OCI-LY7 (cell line): ENCODE measurements around the gene DNAAF8. TPM values are rescaled to one million over a fixed set of nuclear protein-coding genes. Genes with fewer than 3 reads are reported as not detected.
"Not testable (repeated sequence)": the region's sequence is repeated elsewhere in the genome, so short reads cannot be mapped to it uniquely, and the experiment has no call there.

Experiments
- BruUV-seq: library from RNA; stranded (reverse); fragments of 400-500 nt; replicated peaks from 2 replicates; lab custom pipeline; 2021; lab: Mats Ljungman, UMichigan
- CTCF ChIA-PET: fragments of 300-600 bp; sonication (Branson Sonifier 250); formaldehyde crosslinking; loops from one replicate; lab custom pipeline; 2022; ENCODE audit warnings: antibody characterized with exemption; ENCODE audit not compliant: unreplicated experiment; lab: Charles Lee
- POLR2A ChIA-PET: fragments of 300-600 bp; sonication (Branson Sonifier 250); formaldehyde crosslinking; loops from one replicate; lab custom pipeline; 2022; ENCODE audit warnings: antibody characterized with exemption; lab: Charles Lee
- DNase-seq: peaks from one replicate; pipeline ENCODE4 v3.0.0-alpha.2; 2015; ENCODE audit warnings: low spot score
- H2AFZ ChIP-seq: fragments of 200-600 bp; sonication (generic), shearing (Covaris generic); 2 replicates; pipeline ENCODE4 v1.6.1; 2014; ENCODE audit warnings: mild to moderate bottlenecking, antibody characterized with exemption, low read length, moderate library complexity
- H3K27ac ChIP-seq: fragments of 200-600 bp; sonication (generic); 2 replicates; pipeline ENCODE4 v1.5.1; 2014; ENCODE audit warnings: mixed run types, low read depth, mild to moderate bottlenecking, moderate library complexity, low read length, inconsistent platforms; ENCODE audit not compliant: poor library complexity, severe bottlenecking
- H3K36me3 ChIP-seq: fragments of 200-600 bp; sonication (generic); 2 replicates; pipeline ENCODE4 v1.6.1; 2014; ENCODE audit warnings: mild to moderate bottlenecking, antibody characterized with exemption, low read length, moderate library complexity, mixed read lengths; ENCODE audit not compliant: insufficient read depth
- H3K4me1 ChIP-seq: fragments of 200-600 bp; sonication (generic); 2 replicates; pipeline ENCODE4 v1.5.1; 2014; ENCODE audit warnings: mild to moderate bottlenecking, low read length; ENCODE audit not compliant: insufficient read depth, poor library complexity, severe bottlenecking
- H3K4me2 ChIP-seq: fragments of 200-600 bp; sonication (generic); 2 replicates; pipeline ENCODE4 v1.6.1; 2014; ENCODE audit warnings: mild to moderate bottlenecking, low read length
- H3K4me3 ChIP-seq: fragments of 200-600 bp; sonication (generic); 2 replicates; pipeline ENCODE4 v1.5.1; 2014; ENCODE audit warnings: mild to moderate bottlenecking, low read depth, low read length; ENCODE audit not compliant: poor library complexity, severe bottlenecking
- H3K79me2 ChIP-seq: fragments of 200-600 bp; sonication (generic); 2 replicates; pipeline ENCODE4 v1.6.1; 2016; ENCODE audit warnings: low read depth, mild to moderate bottlenecking, low read length, moderate library complexity, mixed read lengths; ENCODE audit not compliant: insufficient read depth
- H3K9me2 ChIP-seq: fragments of 200-600 bp; sonication (generic); 2 replicates; pipeline ENCODE4 v1.6.1; 2016; ENCODE audit warnings: mild to moderate bottlenecking, low read length, mixed read lengths; ENCODE audit not compliant: insufficient read depth
- H3K9me3 ChIP-seq: fragments of 200-600 bp; sonication (generic); 2 replicates; pipeline ENCODE4 v1.6.1; 2014; ENCODE audit warnings: mild to moderate bottlenecking, mixed run types, low read length, mixed read lengths
- H4K20me1 ChIP-seq: fragments of 200-600 bp; sonication (generic); 2 replicates; pipeline ENCODE4 v1.6.1; 2014; ENCODE audit warnings: mild to moderate bottlenecking, antibody characterized with exemption, low read length, moderate library complexity, mixed read lengths; ENCODE audit not compliant: insufficient read depth
- EZH2phosphoT487 ChIP-seq: fragments of 200-600 bp; sonication (generic); IDR thresholded peaks from 2 replicates; pipeline ENCODE4 v1.6.1; 2018; ENCODE audit warnings: low read depth, borderline replicate concordance, mild to moderate bottlenecking, mixed run types, antibody characterized with exemption, low read length, moderate library complexity, mixed read lengths
- intact Hi-C: fragments of 100-400 bp; cut with micrococcal nuclease; formaldehyde crosslinking; loops from one replicate; pipeline ENCODE4 v1.10.0; 2022; ENCODE audit not compliant: unreplicated experiment
- total RNA-seq, 2 experiments: library from RNA; depleted of rRNA in 1 of 2; stranded (reverse); fragments of >200 nt in 1 of 2; shearing (Covaris generic) in 1 of 2; gene quantifications; 2 replicates each; pipeline ENCODE4 v1.2.3, GENCODE V29; 2014 to 2022
- TF ChIP-seq, protein P1 (sequence below): fragments of 200-600 bp; sonication (generic); conservative IDR thresholded peaks from 2 replicates; pipeline ENCODE4 v1.5.1; 2014; ENCODE audit warnings: mild to moderate bottlenecking, antibody characterized with exemption, low read length, moderate library complexity, mixed read lengths

Gene DNAAF8
- total RNA-seq, 2 experiments from 2014 or later = 0.38 to 1.1 TPM

DNA sequence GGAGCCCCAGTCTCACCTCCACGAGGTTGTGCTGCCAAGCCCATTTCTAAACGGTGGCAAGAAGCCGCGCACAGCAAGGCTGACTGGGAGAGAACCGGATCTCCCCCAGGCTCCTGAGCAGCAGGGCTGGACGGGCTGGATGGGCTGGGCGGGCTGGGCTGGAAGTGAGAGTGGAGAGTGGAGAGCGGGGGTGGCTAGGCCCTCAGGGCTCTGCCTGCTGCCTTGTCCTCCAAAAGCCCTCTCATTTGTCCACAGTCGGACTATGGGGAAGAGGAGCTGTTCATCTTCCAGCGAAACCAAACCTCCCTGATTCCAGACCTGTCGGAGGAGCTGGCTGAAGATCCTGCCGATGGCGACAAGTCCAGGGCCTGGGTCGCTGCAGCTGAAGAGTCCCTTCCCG, 3.2 kb downstream of the DNAAF8 start:
- Histone ChIP-seq H3K4me3 (no peak overlapping the region), H3K36me3 (no peaks in the 10 kb centered on the region), H3K4me1 (peaks cover 15% of the 10 kb centered on the region), H4K20me1 (no peaks in the 10 kb centered on the region), H3K9me3 (no peaks in the 10 kb centered on the region), H3K4me2 (no peak overlapping the region), H3K27ac (no peak overlapping the region), H3K79me2 (peaks cover 13% of the 10 kb centered on the region; the same call in 1 of the 2 replicates), H2AFZ (no peak overlapping the region), H3K9me2 (no peaks in the 10 kb centered on the region)
- BruUV-seq = no TSS peak
- no peak for DNase-seq
- no peak for TF ChIP-seq EZH2phosphoT487
- TF ChIP-seq, protein P1, sequence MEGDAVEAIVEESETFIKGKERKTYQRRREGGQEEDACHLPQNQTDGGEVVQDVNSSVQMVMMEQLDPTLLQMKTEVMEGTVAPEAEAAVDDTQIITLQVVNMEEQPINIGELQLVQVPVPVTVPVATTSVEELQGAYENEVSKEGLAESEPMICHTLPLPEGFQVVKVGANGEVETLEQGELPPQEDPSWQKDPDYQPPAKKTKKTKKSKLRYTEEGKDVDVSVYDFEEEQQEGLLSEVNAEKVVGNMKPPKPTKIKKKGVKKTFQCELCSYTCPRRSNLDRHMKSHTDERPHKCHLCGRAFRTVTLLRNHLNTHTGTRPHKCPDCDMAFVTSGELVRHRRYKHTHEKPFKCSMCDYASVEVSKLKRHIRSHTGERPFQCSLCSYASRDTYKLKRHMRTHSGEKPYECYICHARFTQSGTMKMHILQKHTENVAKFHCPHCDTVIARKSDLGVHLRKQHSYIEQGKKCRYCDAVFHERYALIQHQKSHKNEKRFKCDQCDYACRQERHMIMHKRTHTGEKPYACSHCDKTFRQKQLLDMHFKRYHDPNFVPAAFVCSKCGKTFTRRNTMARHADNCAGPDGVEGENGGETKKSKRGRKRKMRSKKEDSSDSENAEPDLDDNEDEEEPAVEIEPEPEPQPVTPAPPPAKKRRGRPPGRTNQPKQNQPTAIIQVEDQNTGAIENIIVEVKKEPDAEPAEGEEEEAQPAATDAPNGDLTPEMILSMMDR = no peak
- CTCF ChIA-PET = no interaction called here
- POLR2A ChIA-PET = interaction anchor here (0.5 to 0.9 kb wide), 2 partner anchors 35 to 777 kb away, joined by 3 to 6 read pairs; no protein-coding TSS in a partner anchor
- intact Hi-C loops = no loop called here

- H3K9me3 ChIP-seq, H3K36me3 ChIP-seq, H4K20me1 ChIP-seq, H3K4me2 ChIP-seq, H3K79me2 ChIP-seq, intact Hi-C loops, BruUV-seq, CTCF ChIA-PET, DNase-seq, H2AFZ ChIP-seq, H3K4me1 ChIP-seq, H3K27ac ChIP-seq, H3K4me3 ChIP-seq, H3K9me2 ChIP-seq: not testable (repeated sequence)
- POLR2A ChIA-PET = interaction anchor here (0.9 kb wide), 1 partner anchor 34 kb away, joined by 6 read pairs; no protein-coding TSS in a partner anchor
These were observed 4.0 kb downstream of the DNAAF8 start for GRCh38 chr16:4738370-4738769.

DNA sequence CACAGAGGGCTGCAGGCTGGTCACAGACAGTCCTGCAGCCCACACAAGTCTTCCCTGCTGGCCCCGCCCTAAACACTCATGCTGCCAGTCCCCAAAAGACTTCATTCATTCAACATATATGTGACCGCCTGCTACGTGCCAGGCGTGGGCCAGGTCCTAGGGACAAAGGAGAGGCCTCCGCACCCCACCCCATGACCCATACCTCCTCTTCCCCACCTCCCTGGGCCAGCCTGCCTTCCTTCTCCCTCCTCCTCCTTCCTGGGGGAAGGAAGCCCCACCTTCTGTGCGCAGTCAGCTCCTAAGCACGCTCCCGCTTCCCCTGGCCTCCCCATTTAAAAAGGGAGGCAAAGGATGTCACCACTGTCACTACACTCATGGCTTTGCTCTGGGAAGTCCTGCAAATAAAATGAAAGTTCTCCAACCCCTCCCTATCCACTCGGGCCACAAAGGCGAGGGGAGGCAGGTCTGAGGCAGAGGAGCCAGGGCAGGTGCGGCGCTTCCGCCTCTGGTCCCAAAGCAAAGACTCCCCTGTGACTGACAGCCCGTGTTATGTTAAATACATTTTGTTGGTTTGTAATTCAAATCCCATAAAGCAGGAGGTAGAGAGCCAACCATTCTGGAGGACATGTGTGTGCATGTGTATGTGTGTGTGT, 9.0 kb downstream of the DNAAF8 start:
- Histone ChIP-seq H4K20me1 (no peaks in the 10 kb centered on the region), H3K79me2 (no peaks in the 10 kb centered on the region), H3K27ac (no peak overlapping the region), H3K9me2 (no peaks in the 10 kb centered on the region), H3K36me3 (no peaks in the 10 kb centered on the region), H3K4me2 (no peak overlapping the region), H3K4me1 (peaks cover 15% of the 10 kb centered on the region), H3K9me3 (no peaks in the 10 kb centered on the region), H2AFZ (no peak overlapping the region), H3K4me3 (no peak overlapping the region)
- intact Hi-C loops = no loop called here
- no TSS peak for BruUV-seq
- ChIA-PET POLR2A (no interaction called here), CTCF (no interaction called here)
- TF ChIP-seq, protein P1 = no peak
- TF ChIP-seq EZH2phosphoT487 = no peak
- no peak for DNase-seq
